Fibroblast of lung (primary cell): Measurements from ENCODE around the gene ENDOD1. TPM values are rescaled to one million over a fixed set of nuclear protein-coding genes. Genes with fewer than 3 reads are reported as not detected.

Experiments
- DNase-seq, 2 donors: peaks; one replicate each; pipeline versions ENCODE4 v3.0.0 to v3.0.0-alpha.2; 2010; ENCODE audit warnings: low read depth in 2 of 2
- H2AFZ ChIP-seq: 2 replicates; pipeline ENCODE4 v1.5.1; 2012; ENCODE audit warnings: low read length, control low read depth, inconsistent platforms
- H3K27ac ChIP-seq: 2 replicates; pipeline ENCODE4 v1.5.1; 2011; ENCODE audit warnings: low read length, control low read depth; ENCODE audit not compliant: insufficient read depth
- H3K27me3 ChIP-seq: 2 replicates; pipeline ENCODE4 v1.5.1; 2011; ENCODE audit warnings: mild to moderate bottlenecking, low read length; ENCODE audit not compliant: control insufficient read depth, insufficient read depth
- H3K36me3 ChIP-seq: 2 replicates; pipeline ENCODE4 v1.5.1; 2011; ENCODE audit warnings: low read length; ENCODE audit not compliant: control insufficient read depth, insufficient read depth
- H3K4me1 ChIP-seq: 2 replicates; pipeline ENCODE4 v1.5.1; 2011; ENCODE audit warnings: low read length; ENCODE audit not compliant: control insufficient read depth, insufficient read depth; ENCODE audit errors: extremely low read depth
- H3K4me2 ChIP-seq: 2 replicates; pipeline ENCODE4 v1.5.1; 2011; ENCODE audit warnings: low read length, control low read depth; ENCODE audit not compliant: insufficient read depth; ENCODE audit errors: extremely low read depth
- H3K4me3 ChIP-seq, 4 experiments: fragments of 200-600 bp in 1 of 4; sonication (generic) in 1 of 4; replicated peaks in 1 of 4; 2 replicates each; pipeline ENCODE4 v1.5.1; 2011 to 2016; ENCODE audit warnings: low read length in 4 of 4, low read depth in 3 of 4, mild to moderate bottlenecking in 3 of 4, control low read depth in 2 of 4, inconsistent platforms in 1 of 4, mixed read lengths in 1 of 4; ENCODE audit not compliant: insufficient read depth in 1 of 4; ENCODE audit errors: control extremely low read depth in 1 of 4
- H3K79me2 ChIP-seq: 2 replicates; pipeline ENCODE4 v1.5.1; 2012; ENCODE audit warnings: mild to moderate bottlenecking, low read length, inconsistent platforms; ENCODE audit not compliant: control insufficient read depth, insufficient read depth
- H3K9ac ChIP-seq: 2 replicates; pipeline ENCODE4 v1.5.1; 2011; ENCODE audit warnings: mild to moderate bottlenecking, low read length, control low read depth; ENCODE audit not compliant: insufficient read depth
- H3K9me3 ChIP-seq: 2 replicates; pipeline ENCODE4 v1.5.1; 2012; ENCODE audit warnings: low read depth, low read length; ENCODE audit not compliant: control insufficient read depth, insufficient read depth
- H4K20me1 ChIP-seq: 2 replicates; pipeline ENCODE4 v1.5.1; 2011; ENCODE audit warnings: low read length; ENCODE audit not compliant: control insufficient read depth, insufficient read depth; ENCODE audit errors: extremely low read depth
- CTCF ChIP-seq, 2 donors: IDR thresholded peaks in 1 of 2; conservative IDR thresholded peaks in 1 of 2; 1 replicate in 1 of 2; 2 replicates in 1 of 2; pipeline ENCODE4 v1.5.1; 2011 to 2012; ENCODE audit warnings: low read length in 2 of 2, control low read depth in 1 of 2, inconsistent platforms in 1 of 2, low read depth in 1 of 2, mild to moderate bottlenecking in 1 of 2
- EZH2 ChIP-seq: IDR thresholded peaks from 2 replicates; pipeline ENCODE4 v1.5.1; 2012; ENCODE audit warnings: low read length, control low read depth, mild to moderate bottlenecking; ENCODE audit errors: missing control alignments
- polyA plus RNA-seq, 2 donors: library from polyadenylated mRNA; depleted of rRNA in 1 of 2; stranded (reverse) in 1 of 2; unstranded in 1 of 2; fragments of >200 nt; gene quantifications; 2 replicates each; pipeline ENCODE4 v1.2.1, GENCODE V29; 2011 to 2012; ENCODE audit warnings: missing spikeins in 1 of 2
- total RNA-seq: library from RNA; depleted of rRNA; stranded (reverse); fragments of >200 nt; gene quantifications from 2 replicates; pipeline ENCODE4 v1.2.1, GENCODE V29; 2014

ENDOD1 gene
- total and polyA plus RNA-seq, 2 donors (not counting 1 experiment from before 2014, with no cell fraction given) = 33.4 to 50.8 TPM

GRCh38 chr11:95123556-95123955, 33.9 kb downstream of the ENDOD1 start:
- TF ChIP-seq EZH2 (no peak), CTCF (conservative IDR thresholded peaks at IDR 0.05 in 1 of 2, IDR thresholded peaks at IDR 0.05 in 1 of 2; ENCODE audit: low read depth in 1 of 2, low read length in 2 of 2) (no peak)

DNA sequence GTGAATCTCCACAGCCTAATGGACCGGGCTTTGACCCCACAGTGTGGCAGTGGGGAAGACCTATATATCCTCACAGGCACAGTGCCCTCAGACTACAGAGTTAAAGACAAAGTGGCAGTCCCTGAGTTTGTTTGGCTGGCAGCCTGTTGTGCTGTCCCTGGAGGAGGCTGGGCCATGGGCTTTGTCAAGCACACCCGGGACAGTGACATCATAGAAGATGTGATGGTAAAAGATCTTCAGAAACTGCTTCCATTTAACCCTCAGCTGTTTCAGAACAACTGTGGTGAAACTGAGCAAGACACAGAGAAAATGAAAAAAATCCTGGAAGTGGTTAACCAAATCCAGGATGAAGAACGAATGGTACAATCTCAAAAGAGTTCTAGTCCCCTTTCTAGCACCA, 39.0 kb downstream of the ENDOD1 start:
- no peak overlapping the region for H2AFZ ChIP-seq
- no peak for DNase-seq
- H3K9me3 ChIP-seq = no peaks in the 10 kb centered on the region
- H3K27me3 ChIP-seq = no peaks in the 10 kb centered on the region
- no peak overlapping the region for H3K27ac ChIP-seq
- no peak overlapping the region for H3K4me2 ChIP-seq
- no peaks in the 10 kb centered on the region for H3K36me3 ChIP-seq
- H3K79me2 ChIP-seq = no peaks in the 10 kb centered on the region
- TF ChIP-seq CTCF (conservative IDR thresholded peaks at IDR 0.05 in 1 of 2, IDR thresholded peaks at IDR 0.05 in 1 of 2; ENCODE audit: low read depth in 1 of 2, low read length in 2 of 2) (no peak), EZH2 (no peak)
- no peak overlapping the region for H3K9ac ChIP-seq
- H4K20me1 ChIP-seq = no peaks in the 10 kb centered on the region
- H3K4me1 ChIP-seq = no peaks in the 10 kb centered on the region
- H3K4me3 ChIP-seq = no peak overlapping the region

More at GRCh38 chr11:95123556-95123955, 33.9 kb downstream of the ENDOD1 start:
- Histone ChIP-seq H3K4me3 (no peak overlapping the region), H4K20me1 (no peaks in the 10 kb centered on the region), H3K9me3 (no peaks in the 10 kb centered on the region), H3K27me3 (no peaks in the 10 kb centered on the region), H3K79me2 (no peaks in the 10 kb centered on the region), H3K4me2 (no peak overlapping the region), H3K27ac (no peak overlapping the region), H2AFZ (no peak overlapping the region), H3K4me1 (no peaks in the 10 kb centered on the region), H3K9ac (no peak overlapping the region), H3K36me3 (no peaks in the 10 kb centered on the region)
- DNase-seq = no peak

- Histone ChIP-seq H3K9me3 (no peaks in the 10 kb centered on the region), H3K79me2 (no peaks in the 10 kb centered on the region), H4K20me1 (no peaks in the 10 kb centered on the region), H2AFZ (no peak overlapping the region), H3K4me3 (no peak overlapping the region), H3K27ac (no peak overlapping the region), H3K4me1 (peaks cover 3% of the 10 kb centered on the region), H3K9ac (no peak overlapping the region), H3K36me3 (no peaks in the 10 kb centered on the region), H3K27me3 (no peaks in the 10 kb centered on the region), H3K4me2 (no peak overlapping the region)
- DNase-seq = no peak
- TF ChIP-seq EZH2 = no peak
- no peak for TF ChIP-seq CTCF (conservative IDR thresholded peaks at IDR 0.05 in 1 of 2, IDR thresholded peaks at IDR 0.05 in 1 of 2; ENCODE audit: low read depth in 1 of 2, low read length in 2 of 2)
Observed at GRCh38 chr11:95132956-95133355, 43.3 kb downstream of the ENDOD1 start.
